ENCODE data around the gene ARHGAP24.

ARHGAP24 gene

DNA sequence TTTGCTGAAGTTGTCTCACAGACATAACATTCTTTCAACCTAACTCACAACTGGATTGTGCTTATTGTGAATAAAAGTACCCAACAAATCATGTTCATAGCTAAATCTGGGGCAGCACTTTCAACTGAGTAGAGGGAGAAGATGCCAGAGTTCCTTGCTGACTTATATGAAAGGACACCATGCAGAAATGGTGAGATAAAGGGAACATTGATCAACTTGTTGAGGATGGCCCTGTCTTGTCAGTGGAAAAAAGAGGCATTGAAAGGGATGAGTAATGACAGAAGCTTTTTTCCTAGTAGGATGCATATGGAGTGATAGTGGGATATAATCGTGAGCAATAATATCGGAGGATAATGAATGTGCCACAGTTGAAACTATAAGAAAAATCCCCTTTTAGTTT, 221.7 kb downstream of the ARHGAP24 start:
- no peak overlapping the region for H3K4me3 Mint-ChIP-seq
- H3K27me3 Mint-ChIP-seq, result no peaks in the 10 kb centered on the region
- no peak overlapping the region for H3K27ac Mint-ChIP-seq
- peaks cover 14% of the 10 kb centered on the region for H3K9me3 Mint-ChIP-seq (ENCODE audit: low read depth)
- no peaks in the 10 kb centered on the region for H3K4me1 Mint-ChIP-seq (ENCODE audit: low read depth)
- no peaks in the 10 kb centered on the region for H3K36me3 Mint-ChIP-seq

DNA sequence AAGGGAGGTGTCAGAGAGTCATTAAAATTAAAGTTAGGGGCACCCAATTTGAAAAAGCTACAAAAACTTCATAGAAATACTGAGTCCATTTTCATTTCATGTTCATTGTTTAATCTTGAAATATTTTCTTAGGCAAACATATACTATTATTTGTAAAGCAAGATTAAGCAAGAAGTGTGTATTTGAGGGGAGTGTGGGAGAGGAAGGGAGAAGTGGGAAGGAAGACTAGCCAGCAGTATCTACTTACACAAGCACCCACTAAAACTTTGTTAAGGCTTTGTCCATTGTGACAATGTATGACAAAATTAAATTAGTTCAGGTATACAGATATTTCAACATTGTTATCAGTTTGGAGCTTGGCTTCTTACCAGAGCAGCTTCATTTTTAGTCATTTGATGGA, 222.9 kb downstream of the ARHGAP24 start:
- Mint-ChIP-seq H3K4me1 (ENCODE audit: low read depth) (no peaks in the 10 kb centered on the region), H3K27ac (no peak overlapping the region), H3K36me3 (no peaks in the 10 kb centered on the region), H3K4me3 (no peak overlapping the region), H3K27me3 (no peaks in the 10 kb centered on the region), H3K9me3 (ENCODE audit: low read depth) (peaks cover 13% of the 10 kb centered on the region)

DNA sequence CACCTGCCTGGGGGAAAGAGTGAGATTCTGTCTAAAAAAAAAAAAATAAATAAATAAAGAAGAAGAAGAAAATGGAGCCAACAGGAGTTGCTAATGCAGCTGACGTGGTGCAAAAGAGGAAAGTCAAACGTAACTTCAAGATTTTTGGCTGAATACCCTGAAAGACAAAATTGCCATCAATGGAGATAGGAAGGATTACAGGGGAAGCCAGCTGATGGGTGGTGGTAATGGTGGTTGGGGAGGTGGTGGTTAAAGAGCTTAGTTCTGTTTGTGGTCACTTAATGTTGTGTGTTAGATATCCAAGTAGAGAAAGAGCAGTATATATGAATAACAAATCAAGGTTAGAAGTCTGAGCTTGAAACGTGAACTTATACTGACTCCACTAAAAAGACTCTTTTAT, 225.4 kb downstream of the ARHGAP24 start:
- H3K4me1 Mint-ChIP-seq (ENCODE audit: low read depth), result no peaks in the 10 kb centered on the region

DNA sequence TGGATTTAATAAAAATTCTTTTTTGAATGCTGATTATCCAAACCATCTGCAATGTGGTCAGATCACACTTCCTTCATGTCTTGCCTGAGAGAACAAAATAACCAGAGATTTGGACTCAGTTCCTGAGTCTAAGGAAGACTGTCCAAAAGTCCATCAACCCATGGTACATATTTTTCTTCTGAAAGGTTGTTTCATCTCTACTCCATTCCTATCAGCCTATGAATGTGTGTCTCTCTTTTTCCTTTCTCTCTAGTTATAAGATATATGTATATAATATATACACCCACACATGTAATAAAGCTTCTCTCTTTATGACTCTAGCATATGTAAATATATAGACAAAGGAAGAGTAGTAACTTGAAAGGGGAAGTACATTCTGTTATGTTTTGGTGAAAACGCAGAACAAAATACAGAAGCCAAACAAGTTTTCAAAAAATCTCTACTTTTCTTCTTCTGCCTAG, 226.9 kb downstream of the ARHGAP24 start:
- no peaks in the 10 kb centered on the region for H3K27me3 Mint-ChIP-seq
- no peaks in the 10 kb centered on the region for H3K4me1 Mint-ChIP-seq (ENCODE audit: low read depth)
- H3K27ac Mint-ChIP-seq, result no peak overlapping the region
- peaks cover 21% of the 10 kb centered on the region for H3K9me3 Mint-ChIP-seq (ENCODE audit: low read depth)
- H3K36me3 Mint-ChIP-seq, result no peaks in the 10 kb centered on the region
- no peak overlapping the region for H3K4me3 Mint-ChIP-seq

More for the DNA sequence above, 225.4 kb downstream of the ARHGAP24 start:
- Mint-ChIP-seq H3K4me3 (no peak overlapping the region), H3K27ac (no peak overlapping the region), H3K27me3 (no peaks in the 10 kb centered on the region), H3K36me3 (no peaks in the 10 kb centered on the region), H3K9me3 (ENCODE audit: low read depth) (peaks cover 21% of the 10 kb centered on the region)

DNA sequence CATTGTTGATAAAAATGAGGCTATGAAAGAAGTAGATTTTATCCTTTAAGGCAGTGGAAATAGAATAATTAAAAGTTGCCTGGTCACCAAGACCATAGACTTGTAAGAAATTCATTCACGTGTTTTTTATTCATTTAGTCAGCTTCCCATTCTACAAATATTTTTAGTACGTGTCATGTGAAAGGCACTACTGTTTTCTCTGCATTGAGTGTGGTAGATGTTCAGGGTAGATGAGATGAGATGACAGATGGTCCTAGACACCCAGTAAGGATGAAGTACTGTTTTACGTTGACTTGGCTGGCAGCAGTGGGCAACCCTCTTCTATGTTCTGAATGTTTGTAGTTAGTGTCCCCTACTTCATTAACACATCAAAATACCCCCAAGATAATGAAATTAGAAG, 228.1 kb downstream of the ARHGAP24 start:
- H3K27me3 Mint-ChIP-seq, result no peaks in the 10 kb centered on the region
- no peak overlapping the region for H3K27ac Mint-ChIP-seq
- no peaks in the 10 kb centered on the region for H3K4me1 Mint-ChIP-seq (ENCODE audit: low read depth)
- no peaks in the 10 kb centered on the region for H3K36me3 Mint-ChIP-seq
- no peak overlapping the region for H3K4me3 Mint-ChIP-seq
- H3K9me3 Mint-ChIP-seq (ENCODE audit: low read depth), result peaks cover 17% of the 10 kb centered on the region

DNA sequence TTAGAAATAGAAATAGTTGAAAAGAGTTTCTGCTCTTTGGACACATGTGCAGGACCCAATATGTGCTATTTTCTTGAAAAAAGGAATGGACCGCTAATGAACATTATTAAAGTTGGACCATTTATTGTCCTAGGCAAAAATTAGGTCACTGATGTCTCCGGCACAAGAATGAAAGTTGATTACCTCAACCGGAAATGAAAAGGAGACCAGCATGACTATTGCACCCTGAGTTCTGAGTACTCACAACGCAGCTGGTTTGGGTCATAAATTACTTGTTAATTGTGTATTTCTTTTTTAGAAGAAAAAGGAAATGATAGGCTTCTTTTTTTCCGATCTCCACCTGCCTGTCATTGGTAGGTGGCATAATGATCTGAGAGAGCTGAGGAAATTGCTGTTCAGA, 232.7 kb downstream of the ARHGAP24 start:
- H3K9me3 Mint-ChIP-seq (ENCODE audit: low read depth), result peaks cover 8% of the 10 kb centered on the region
- no peaks in the 10 kb centered on the region for H3K27me3 Mint-ChIP-seq
- no peak overlapping the region for H3K27ac Mint-ChIP-seq
- H3K36me3 Mint-ChIP-seq, result no peaks in the 10 kb centered on the region
- H3K4me3 Mint-ChIP-seq, result no peak overlapping the region
- no peaks in the 10 kb centered on the region for H3K4me1 Mint-ChIP-seq (ENCODE audit: low read depth)

DNA sequence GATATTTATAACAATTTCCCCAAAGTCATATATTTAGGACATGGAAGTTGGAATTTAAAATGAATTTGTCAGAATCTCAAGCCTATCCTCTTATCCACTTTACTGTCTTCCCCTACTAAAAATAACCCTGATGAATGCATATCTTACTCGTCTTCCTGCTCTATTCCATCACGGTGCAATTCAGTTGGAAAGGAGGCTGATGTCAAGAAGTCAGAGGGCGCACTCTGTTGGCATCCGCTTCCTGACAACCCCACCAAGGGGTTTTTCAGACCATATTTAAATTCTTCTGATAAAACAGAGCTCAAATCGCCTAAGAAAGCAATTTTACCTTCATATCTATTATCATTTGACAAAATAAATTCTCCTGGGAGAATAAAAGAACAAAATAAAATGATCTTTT, 233.5 kb downstream of the ARHGAP24 start:
- no peak overlapping the region for H3K4me3 Mint-ChIP-seq
- no peaks in the 10 kb centered on the region for H3K4me1 Mint-ChIP-seq (ENCODE audit: low read depth)
- H3K36me3 Mint-ChIP-seq, result no peaks in the 10 kb centered on the region
- peaks cover 8% of the 10 kb centered on the region for H3K9me3 Mint-ChIP-seq (ENCODE audit: low read depth)
- H3K27ac Mint-ChIP-seq, result no peak overlapping the region
- H3K27me3 Mint-ChIP-seq, result no peaks in the 10 kb centered on the region

DNA sequence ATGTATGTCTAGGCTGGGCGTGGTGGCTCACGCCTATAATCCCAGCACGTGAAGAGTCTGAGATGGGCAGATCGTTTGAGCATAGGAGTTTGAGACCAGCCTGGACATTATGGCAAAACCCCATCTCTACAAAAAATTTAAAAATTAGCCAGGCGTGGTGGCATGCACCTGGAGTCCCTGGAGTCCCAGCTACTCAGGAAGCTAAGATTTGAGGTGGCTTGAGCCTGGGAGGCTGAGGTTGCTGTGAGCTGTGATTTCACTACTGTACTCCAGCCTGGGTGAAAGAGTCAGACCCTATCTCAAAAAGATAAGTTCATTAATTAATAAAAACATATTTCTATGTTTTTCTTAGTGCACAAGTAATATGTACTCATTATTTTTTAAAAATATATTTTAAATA, 238.1 kb downstream of the ARHGAP24 start:
- Mint-ChIP-seq H3K9me3 (ENCODE audit: low read depth) (no peaks in the 10 kb centered on the region), H3K27ac (no peak overlapping the region), H3K4me3 (no peak overlapping the region), H3K4me1 (ENCODE audit: low read depth) (no peaks in the 10 kb centered on the region), H3K36me3 (no peaks in the 10 kb centered on the region), H3K27me3 (no peaks in the 10 kb centered on the region)

DNA sequence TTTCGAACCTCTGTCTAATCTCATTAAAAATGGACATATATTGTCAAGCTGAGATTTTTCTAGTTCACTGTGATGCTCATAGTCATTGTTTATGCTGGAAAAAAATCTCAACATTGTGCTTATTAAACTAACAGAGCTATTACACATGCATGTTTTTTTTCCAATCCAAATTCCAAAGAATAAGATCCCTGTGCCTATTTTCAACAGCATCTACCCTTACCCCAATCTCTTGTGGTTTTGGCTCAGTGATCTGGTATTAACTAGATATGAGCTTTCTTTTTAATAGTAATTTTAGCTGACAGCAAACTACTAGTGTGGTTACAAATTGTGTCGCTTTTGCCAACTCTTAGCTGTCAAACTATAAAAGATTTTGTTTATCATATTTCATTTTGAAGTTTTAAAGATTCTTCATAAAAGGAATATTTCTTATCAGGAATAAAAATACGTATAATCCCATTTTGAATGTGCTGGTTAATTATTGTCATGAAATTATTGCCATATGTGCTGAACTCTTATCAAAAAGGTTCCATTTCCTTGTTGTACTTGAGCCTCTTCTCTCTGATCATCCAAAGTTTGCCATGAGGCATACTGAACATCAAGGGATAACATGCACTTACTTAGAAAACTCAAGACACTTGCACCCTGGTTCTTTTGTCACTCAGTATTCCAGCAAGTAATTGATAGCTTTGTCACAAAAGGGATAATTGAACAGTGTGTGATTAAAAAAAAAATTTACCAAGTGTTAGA, 241.2 kb downstream of the ARHGAP24 start:
- no peaks in the 10 kb centered on the region for H3K9me3 Mint-ChIP-seq (ENCODE audit: low read depth)
- no peak overlapping the region for H3K4me3 Mint-ChIP-seq
- no peaks in the 10 kb centered on the region for H3K36me3 Mint-ChIP-seq
- H3K27me3 Mint-ChIP-seq, result no peaks in the 10 kb centered on the region
- no peaks in the 10 kb centered on the region for H3K4me1 Mint-ChIP-seq (ENCODE audit: low read depth)
- H3K27ac Mint-ChIP-seq, result no peak overlapping the region

DNA sequence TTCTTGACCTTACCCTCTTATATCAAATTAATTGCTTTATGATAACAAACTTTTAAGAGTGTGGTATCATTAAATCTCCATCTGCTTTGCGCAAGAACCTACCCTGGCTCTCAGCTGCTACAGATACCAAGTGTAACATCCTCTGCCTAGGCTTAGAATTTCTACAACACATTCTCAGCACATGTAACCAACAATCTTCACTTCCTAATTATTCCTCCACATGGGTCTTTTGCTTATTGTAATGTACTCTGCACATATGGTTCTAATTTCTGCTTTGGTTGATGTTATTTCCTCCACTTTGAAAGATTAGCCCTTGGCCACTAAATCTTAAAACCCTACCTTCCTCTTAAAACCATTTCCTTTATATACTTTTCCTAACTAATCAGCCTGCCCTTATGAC, 242.4 kb downstream of the ARHGAP24 start:
- Mint-ChIP-seq H3K27ac (no peak overlapping the region), H3K27me3 (no peaks in the 10 kb centered on the region), H3K4me1 (ENCODE audit: low read depth) (no peaks in the 10 kb centered on the region), H3K9me3 (ENCODE audit: low read depth) (no peaks in the 10 kb centered on the region), H3K4me3 (no peak overlapping the region), H3K36me3 (no peaks in the 10 kb centered on the region)

DNA sequence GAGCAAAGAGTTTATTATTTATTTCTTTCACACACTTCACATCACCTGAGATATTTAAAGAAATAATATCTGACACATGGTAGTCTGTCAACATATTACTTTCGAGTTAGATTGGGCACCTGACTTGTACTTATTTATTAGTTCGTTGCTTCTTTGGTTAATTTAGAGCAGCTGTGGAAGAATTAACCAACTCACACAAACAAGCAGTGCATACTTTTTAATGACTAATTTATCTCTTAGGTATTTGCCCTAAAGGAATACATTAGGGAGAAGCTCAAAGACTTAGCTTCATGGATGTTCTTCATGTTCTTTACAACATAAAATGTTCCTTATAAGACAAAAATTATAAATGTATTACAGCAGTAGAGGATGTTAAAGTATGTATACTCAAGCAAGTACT, 242.9 kb downstream of the ARHGAP24 start:
- H3K36me3 Mint-ChIP-seq, result no peaks in the 10 kb centered on the region
- no peaks in the 10 kb centered on the region for H3K4me1 Mint-ChIP-seq (ENCODE audit: low read depth)
- no peak overlapping the region for H3K27ac Mint-ChIP-seq
- no peak overlapping the region for H3K4me3 Mint-ChIP-seq
- H3K27me3 Mint-ChIP-seq, result no peaks in the 10 kb centered on the region
- no peaks in the 10 kb centered on the region for H3K9me3 Mint-ChIP-seq (ENCODE audit: low read depth)

DNA sequence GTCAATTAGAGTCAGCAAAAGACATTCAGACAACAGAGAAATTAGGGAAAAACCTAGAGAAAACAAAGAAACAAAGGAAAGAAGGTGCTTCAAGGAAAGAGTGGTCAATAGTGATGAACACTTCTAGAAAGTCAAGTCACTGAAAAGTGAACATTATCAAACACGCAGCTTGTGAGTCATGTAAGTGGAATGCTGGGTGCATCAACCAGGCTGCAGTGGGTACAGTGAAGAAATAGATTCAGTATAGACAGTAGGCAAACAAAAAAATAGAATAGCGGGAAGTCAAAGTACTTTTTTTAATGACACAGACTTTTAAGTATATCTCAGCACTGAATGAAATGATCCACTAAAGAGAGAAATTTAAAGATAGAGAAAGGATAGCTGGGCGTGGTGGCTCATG, 245.8 kb downstream of the ARHGAP24 start:
- Mint-ChIP-seq H3K4me3 (no peak overlapping the region), H3K4me1 (ENCODE audit: low read depth) (no peaks in the 10 kb centered on the region), H3K27ac (no peak overlapping the region), H3K9me3 (ENCODE audit: low read depth) (no peaks in the 10 kb centered on the region), H3K27me3 (no peaks in the 10 kb centered on the region), H3K36me3 (no peaks in the 10 kb centered on the region)

DNA sequence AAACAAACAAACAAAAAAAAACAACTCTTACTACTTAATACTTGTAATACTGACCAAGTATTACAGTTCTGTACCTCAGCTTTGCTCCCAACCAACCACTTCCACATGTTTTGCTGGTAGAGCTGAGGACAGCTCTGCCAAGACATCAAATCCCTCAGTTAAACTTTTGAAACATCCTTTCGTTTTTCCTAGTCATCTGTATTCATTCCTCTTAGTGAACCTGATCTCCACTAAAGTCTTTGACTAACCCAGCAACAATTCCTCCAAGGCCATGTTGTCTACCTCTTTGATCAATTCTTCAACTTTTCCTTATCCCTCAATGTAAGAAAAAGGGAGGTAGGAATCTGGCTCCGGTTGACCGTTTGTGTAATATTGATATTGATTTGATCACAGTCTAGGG, 247.5 kb downstream of the ARHGAP24 start:
- H3K4me1 Mint-ChIP-seq (ENCODE audit: low read depth), result no peaks in the 10 kb centered on the region
- H3K36me3 Mint-ChIP-seq, result no peaks in the 10 kb centered on the region
- no peaks in the 10 kb centered on the region for H3K27me3 Mint-ChIP-seq
- no peak overlapping the region for H3K27ac Mint-ChIP-seq
- H3K9me3 Mint-ChIP-seq (ENCODE audit: low read depth), result no peaks in the 10 kb centered on the region
- no peak overlapping the region for H3K4me3 Mint-ChIP-seq

DNA sequence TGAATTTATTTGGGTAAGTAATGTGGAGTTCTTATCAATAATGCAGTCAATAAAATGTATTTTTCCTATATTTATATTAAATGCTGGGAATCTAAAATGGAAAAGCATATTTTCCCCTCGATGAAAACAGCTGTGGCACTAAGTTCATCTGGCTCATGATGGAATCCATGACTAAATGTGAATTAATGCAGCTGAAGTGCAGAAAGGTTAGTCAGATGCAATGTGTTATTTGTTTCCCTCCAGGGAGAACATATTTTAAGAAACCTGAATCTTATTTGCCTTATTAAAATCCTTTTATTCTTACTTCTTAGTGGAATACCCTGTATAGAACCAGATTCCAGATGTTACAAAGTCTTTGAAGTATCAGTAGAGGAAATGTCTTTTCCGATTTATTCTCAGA, 247.9 kb downstream of the ARHGAP24 start:
- no peaks in the 10 kb centered on the region for H3K36me3 Mint-ChIP-seq
- H3K9me3 Mint-ChIP-seq (ENCODE audit: low read depth), result no peaks in the 10 kb centered on the region
- no peak overlapping the region for H3K27ac Mint-ChIP-seq
- no peaks in the 10 kb centered on the region for H3K27me3 Mint-ChIP-seq
- no peak overlapping the region for H3K4me3 Mint-ChIP-seq
- H3K4me1 Mint-ChIP-seq (ENCODE audit: low read depth), result no peaks in the 10 kb centered on the region

DNA sequence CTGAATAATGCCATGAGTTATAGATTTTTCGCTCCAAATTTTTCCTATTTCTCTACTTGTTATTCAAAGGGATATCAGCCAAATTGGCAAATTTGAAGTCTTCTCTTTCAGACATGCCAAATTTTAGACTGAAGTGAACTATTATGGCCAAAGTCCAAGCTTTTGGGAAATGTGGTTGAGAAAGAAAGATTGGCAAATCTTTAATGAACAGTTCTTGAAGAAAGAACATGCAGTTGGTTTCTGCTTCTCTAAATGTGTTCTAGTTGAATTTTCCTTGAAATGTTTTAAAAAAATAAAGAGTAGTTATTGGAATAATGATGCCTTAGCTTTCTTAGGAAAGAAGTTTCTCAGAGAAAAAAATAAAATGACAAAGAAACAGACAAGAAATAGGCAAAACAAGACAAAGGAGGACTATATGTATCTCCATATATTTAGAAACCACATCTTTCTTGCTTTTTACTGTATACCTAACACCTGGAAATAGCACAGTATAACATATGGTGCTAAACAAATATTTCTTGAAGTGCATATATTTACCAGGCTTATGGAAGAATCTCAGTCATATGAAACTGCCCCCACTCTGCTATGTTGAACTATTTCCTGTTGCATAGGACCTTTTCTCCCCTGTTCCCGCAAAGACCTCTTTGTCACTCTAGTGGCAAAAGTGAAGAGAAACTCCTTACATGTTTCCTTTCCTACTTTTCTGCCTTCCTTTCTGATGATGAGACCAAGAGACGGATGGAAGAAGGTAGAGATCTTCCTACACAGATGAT, 250.0 kb downstream of the ARHGAP24 start:
- Mint-ChIP-seq H3K27me3 (no peaks in the 10 kb centered on the region), H3K36me3 (no peaks in the 10 kb centered on the region), H3K4me3 (no peak overlapping the region), H3K4me1 (ENCODE audit: low read depth) (no peaks in the 10 kb centered on the region), H3K9me3 (ENCODE audit: low read depth) (no peaks in the 10 kb centered on the region), H3K27ac (no peak overlapping the region)
